Left lung (tissue), 10 donors: Measurements from ENCODE around the gene CHRNA10. TPM values are rescaled to one million over a fixed set of nuclear protein-coding genes. Genes with fewer than 3 reads are reported as not detected.
"Not testable (repeated sequence)": the region's sequence is repeated elsewhere in the genome, so short reads cannot be mapped to it uniquely, and the experiment has no call there.

Experiments
- ATAC-seq: fragments of 200-7000 bp; cut with Tn5 transposase; one replicate; pipeline ENCODE4 v1.9.1; 2020; ENCODE audit warnings: moderate library complexity
- DNase-seq, 4 donors: peaks; one replicate each; pipeline ENCODE4 v3.0.0-alpha.2; 2013 to 2020
- H3K27ac ChIP-seq, 2 donors: fragments of 200-600 bp; sonication (generic) in 1 of 2; one replicate each; pipeline versions ENCODE4 v1.5.0 to v1.8.0; 2020 to 2021
- H3K27me3 ChIP-seq, 2 donors: fragments of 200-600 bp; sonication (generic) in 1 of 2; one replicate each; pipeline versions ENCODE4 v1.5.0 to v1.8.0; 2020 to 2021
- H3K36me3 ChIP-seq, 2 donors: fragments of 200-600 bp; sonication (generic) in 1 of 2; one replicate each; pipeline versions ENCODE4 v1.5.0 to v1.8.0; 2020 to 2021
- H3K4me1 ChIP-seq, 2 donors: fragments of 200-600 bp; one replicate each; pipeline ENCODE4 v1.8.0; 2021
- H3K4me3 ChIP-seq, 2 donors: fragments of 200-600 bp; sonication (generic) in 1 of 2; one replicate each; pipeline versions ENCODE4 v1.5.0 to v1.8.0; 2020 to 2021; ENCODE audit warnings: mild to moderate bottlenecking in 1 of 2
- H3K9me3 ChIP-seq, 2 donors: fragments of 200-600 bp; sonication (generic) in 1 of 2; one replicate each; pipeline versions ENCODE4 v1.5.0 to v1.8.0; 2020 to 2021
- intact Hi-C, 2 donors: fragments of 100-400 bp; cut with DNase I; formaldehyde crosslinking; loops; one replicate each; pipeline versions ENCODE4 v1.11.2 to v1.14.2; 2022
- polyA plus RNA-seq, 6 donors: library from polyadenylated mRNA; unstranded; fragments of 120-200 nt; gene quantifications; one replicate each; pipeline ENCODE4 v1.2.1, GENCODE V29; 2013; ENCODE audit not compliant: insufficient read length in 6 of 6
- total RNA-seq, 2 donors: library from RNA; stranded (reverse); fragmentation: NEBNext Ultra II Directional; extraction: Animal tissue kit (Norgen Biotek cat#: 25700); gene quantifications; one replicate each; pipeline ENCODE4 v1.2.1, GENCODE V29; 2021
- TF ChIP-seq, protein P1 (sequence below), 2 donors: fragments of 200-600 bp; sonication (generic) in 1 of 2; IDR thresholded peaks; one replicate each; pipeline versions ENCODE4 v1.5.0 to v1.8.0; 2021; ENCODE audit warnings: antibody characterized with exemption in 2 of 2
- donor health status: DM: no; HTN: yes; CAD: no.
- donor health status: DM: no; HTN: no; CAD: no.

The CHRNA10 gene
- total and polyA plus RNA-seq, 8 donors: 0.67 to 4.1 (median 2.2) TPM

DNA sequence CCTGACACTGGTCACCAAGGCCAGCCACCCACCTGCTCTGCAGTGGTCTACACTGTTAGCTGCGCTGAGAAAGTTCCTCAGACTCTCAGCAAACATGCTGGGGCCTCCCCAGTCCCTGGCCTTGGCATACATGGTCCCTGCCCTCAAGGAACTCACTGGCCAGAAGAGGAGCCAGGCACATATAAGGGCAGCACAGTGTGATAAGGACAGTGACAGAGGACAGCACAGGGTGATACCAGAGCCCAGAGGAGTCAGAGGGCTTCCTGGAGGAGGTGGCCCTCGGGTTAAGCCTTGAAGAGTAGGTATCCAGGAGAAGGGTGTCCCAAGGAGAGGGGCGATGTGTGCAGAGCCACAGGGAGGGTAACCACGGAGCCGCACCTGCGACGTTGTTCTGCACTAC, 25.6 kb downstream of the CHRNA10 start:
- H3K4me3 ChIP-seq: no peak overlapping the region
- H3K27me3 ChIP-seq: peaks cover 0 to 45% of the 10 kb centered on the region in 2 donors
- peaks cover 14 to 17% of the 10 kb centered on the region in 2 donors for H3K4me1 ChIP-seq
- intact Hi-C loops: no loop called here
- TF ChIP-seq, protein P1, sequence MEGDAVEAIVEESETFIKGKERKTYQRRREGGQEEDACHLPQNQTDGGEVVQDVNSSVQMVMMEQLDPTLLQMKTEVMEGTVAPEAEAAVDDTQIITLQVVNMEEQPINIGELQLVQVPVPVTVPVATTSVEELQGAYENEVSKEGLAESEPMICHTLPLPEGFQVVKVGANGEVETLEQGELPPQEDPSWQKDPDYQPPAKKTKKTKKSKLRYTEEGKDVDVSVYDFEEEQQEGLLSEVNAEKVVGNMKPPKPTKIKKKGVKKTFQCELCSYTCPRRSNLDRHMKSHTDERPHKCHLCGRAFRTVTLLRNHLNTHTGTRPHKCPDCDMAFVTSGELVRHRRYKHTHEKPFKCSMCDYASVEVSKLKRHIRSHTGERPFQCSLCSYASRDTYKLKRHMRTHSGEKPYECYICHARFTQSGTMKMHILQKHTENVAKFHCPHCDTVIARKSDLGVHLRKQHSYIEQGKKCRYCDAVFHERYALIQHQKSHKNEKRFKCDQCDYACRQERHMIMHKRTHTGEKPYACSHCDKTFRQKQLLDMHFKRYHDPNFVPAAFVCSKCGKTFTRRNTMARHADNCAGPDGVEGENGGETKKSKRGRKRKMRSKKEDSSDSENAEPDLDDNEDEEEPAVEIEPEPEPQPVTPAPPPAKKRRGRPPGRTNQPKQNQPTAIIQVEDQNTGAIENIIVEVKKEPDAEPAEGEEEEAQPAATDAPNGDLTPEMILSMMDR (IDR thresholded peaks at IDR 0.05): no peak
- H3K27ac ChIP-seq: no peak overlapping the region
- no peaks in the 10 kb centered on the region for H3K9me3 ChIP-seq
- no peak for DNase-seq
- no peak for ATAC-seq
- H3K36me3 ChIP-seq: no peaks in the 10 kb centered on the region

DNA sequence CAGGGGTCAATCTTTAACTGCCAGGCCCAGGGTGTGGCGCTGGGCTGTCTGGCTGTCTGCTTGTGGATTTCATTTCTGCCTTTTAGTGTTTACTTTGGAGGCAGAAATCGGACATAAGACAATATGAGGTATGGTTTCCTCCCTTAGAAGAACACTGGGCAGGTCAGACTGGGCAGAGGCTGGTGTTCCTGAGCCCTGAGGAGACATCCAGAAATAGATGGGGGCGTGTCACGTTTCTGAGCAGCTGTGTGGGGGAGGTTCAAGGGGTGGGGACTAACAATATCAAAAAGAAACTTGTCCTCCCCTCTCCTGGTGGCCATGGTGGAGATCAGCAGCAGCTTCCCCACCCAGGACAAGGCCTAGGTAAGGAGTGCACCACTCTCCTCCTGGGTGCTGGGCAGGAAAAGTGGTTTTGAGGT, 26.4 kb downstream of the CHRNA10 start, which contains the start of gene ART1:
Gene ART1, plus strand, starts transcription at position 312 of the 419 bp plus-strand sequence. CDS start 14,086 bp downstream, outside the sequence.
- DNase-seq: peak in 1 of 4 donors; percentile 7
- Histone ChIP-seq H3K4me1 (peaks cover 14 to 17% of the 10 kb centered on the region in 2 donors), H3K36me3 (no peaks in the 10 kb centered on the region), H3K4me3 (no peak within 1 kb of the TSS), H3K27ac (no peak within 1 kb of the TSS), H3K27me3 (peaks cover 0 to 45% of the 10 kb centered on the region in 2 donors), H3K9me3 (no peaks in the 10 kb centered on the region)
- TF ChIP-seq, protein P1 (IDR thresholded peaks at IDR 0.05): no peak
- ATAC-seq: no peak
- intact Hi-C loops: no loop called here

DNA sequence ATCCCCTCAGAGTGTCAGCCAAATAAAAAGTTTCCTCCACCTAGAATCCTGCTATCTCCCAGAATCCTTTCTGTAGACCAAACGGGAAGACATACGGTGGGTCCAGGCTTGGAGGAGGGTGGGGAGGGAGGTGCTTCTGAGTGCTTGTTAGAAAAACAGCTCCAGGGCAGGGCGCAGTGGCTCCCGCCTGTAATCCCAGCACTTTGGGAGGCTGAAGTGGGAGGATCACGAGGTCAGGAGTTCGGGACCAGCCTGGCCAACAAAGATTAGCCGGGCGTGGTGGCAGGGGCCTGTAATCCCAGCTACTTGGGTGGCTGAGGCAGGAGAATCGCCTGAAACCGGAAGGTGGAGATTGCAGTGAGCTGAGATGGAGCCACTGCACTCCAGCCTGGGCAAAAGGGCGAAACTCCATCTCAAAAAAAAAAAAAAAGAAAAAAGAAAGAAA, 28.1 kb downstream of the CHRNA10 start:
- ATAC-seq (peak; percentile 7), DNase-seq (peak in 1 of 4 donors; percentile 9)
- intact Hi-C loops, H3K27ac ChIP-seq, H3K4me3 ChIP-seq, H3K9me3 ChIP-seq, H3K36me3 ChIP-seq: not testable (repeated sequence)
- Histone ChIP-seq H3K27me3 (peaks cover 0 to 45% of the 10 kb centered on the region in 2 donors), H3K4me1 (peaks cover 14 to 17% of the 10 kb centered on the region in 2 donors)

DNA sequence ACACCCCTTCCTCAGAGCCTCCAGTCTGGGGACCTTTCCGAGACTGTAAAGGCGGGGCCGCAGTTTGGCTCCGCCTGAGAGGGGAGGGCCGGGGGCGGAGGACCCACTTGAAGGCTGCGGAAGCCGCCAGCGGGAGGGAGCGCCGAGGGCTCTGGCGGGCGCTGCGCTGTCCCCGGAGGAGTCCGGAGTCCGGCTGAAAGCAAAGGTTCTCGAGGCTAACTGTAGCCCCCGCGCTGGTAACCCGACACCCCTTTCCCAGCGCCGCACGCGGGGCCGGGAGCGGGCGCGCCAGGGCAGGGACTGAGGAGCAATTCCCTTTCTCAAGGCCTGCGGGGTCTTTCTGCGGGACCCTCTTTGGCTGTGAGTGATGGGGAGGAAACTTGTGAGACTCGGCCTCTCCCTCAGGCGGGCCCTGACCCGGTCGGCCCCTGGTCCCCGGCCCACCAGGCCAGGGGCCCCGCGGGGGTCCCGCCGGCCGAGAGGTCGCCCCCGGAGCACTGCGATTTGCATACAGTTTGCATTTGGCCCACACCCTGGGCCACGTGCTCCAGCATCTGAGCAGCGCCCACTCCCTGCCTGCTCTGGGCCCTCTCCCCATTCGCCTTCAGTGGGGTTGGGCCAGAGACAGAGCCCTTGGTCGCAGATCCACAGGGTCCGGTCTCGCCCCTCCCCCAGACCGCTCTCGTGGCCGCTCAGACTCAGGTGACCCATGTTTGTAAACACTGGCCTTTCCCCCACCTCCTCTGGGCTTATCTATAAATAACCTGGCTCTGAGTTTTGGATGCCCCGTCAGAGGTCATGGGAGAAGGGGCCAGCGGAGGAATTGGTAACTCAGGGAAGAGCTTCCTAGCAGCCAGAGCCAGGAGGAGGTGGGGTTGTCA, 28.9 kb downstream of the CHRNA10 start:
- TF ChIP-seq, protein P1 (IDR thresholded peaks at IDR 0.05): no peak
- Histone ChIP-seq H3K4me1 (peaks cover 14 to 17% of the 10 kb centered on the region in 2 donors), H3K9me3 (no peaks in the 10 kb centered on the region), H3K27ac (no peak overlapping the region), H3K36me3 (no peaks in the 10 kb centered on the region), H3K4me3 (peak overlapping the region; percentile 43 to 47), H3K27me3 (peaks cover 0 to 43% of the 10 kb centered on the region in 2 donors)
- ATAC-seq (peak; percentile 95), DNase-seq (peak; percentile 76 to 91 (median 86))
- intact Hi-C loops: no loop called here

DNA sequence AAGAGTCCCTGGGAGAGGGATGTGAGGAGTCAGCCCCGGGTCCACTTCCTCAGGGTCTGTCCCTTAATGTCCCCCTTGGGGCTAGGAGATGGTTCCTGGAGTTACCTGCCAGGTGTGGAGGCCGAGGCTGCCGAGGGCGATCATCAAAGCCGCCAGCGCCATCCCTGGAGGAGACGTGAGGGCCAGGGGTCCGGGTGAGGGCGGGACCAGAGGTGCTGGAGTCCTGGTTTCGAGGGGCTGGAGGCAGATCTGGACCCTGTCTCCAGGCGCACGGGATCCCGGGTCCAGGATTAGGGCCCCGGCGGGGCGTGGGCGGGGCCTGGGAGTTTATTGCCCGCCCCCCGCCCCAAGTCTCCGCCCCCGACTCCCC, 29.5 kb downstream of the CHRNA10 start, which contains the start of gene ART5:
Gene ART5, minus strand, starts transcription at position 292 of the 370 bp plus-strand sequence. Its CDS starts 130 bp downstream, at position 162.
- ATAC-seq (no peak), DNase-seq (no peak)
- intact Hi-C loops: no loop called here
- Histone ChIP-seq H3K27ac (no peak within 1 kb of the TSS), H3K27me3 (peaks cover 0 to 40% of the 10 kb centered on the region in 2 donors), H3K36me3 (no peaks in the 10 kb centered on the region), H3K4me3 (peak within 1 kb of the TSS; percentile 43 to 47), H3K4me1 (peaks cover 14 to 17% of the 10 kb centered on the region in 2 donors), H3K9me3 (no peaks in the 10 kb centered on the region)
- TF ChIP-seq, protein P1 (IDR thresholded peaks at IDR 0.05): no peak
